GM18951 (cell line): Measurements from ENCODE around the gene CDKL4.
"Not testable (repeated sequence)": the region's sequence is repeated elsewhere in the genome, so short reads cannot be mapped to it uniquely, and the experiment has no call there.

Experiments used
- POLR2A ChIP-seq: IDR thresholded peaks from 4 replicates; pipeline ENCODE4 v1.6.1; 2011; ENCODE audit warnings: mild to moderate bottlenecking; ENCODE audit not compliant: insufficient read length, insufficient read depth; ENCODE audit errors: extremely low read depth
- in situ Hi-C: fragments of 300-500 bp; cut with MboI; formaldehyde crosslinking; loops from one replicate; pipeline ENCODE4 v1.12.0; 2022; ENCODE audit warnings: low sequenced_read_pairs, mixed read lengths, inconsistent platforms; ENCODE audit not compliant: unreplicated experiment

The CDKL4 gene

GRCh38 chr2:39139511-39140237, 104.1 kb downstream of the CDKL4 start:
- in situ Hi-C loops: no loop called here
- no peak for TF ChIP-seq POLR2A

GRCh38 chr2:39138837-39139211, 104.9 kb downstream of the CDKL4 start:
- no peak for TF ChIP-seq POLR2A
- in situ Hi-C loops: no loop called here

GRCh38 chr2:39138187-39138836, 105.5 kb downstream of the CDKL4 start:
- in situ Hi-C loops: not testable (repeated sequence)

- no peak for TF ChIP-seq POLR2A
- in situ Hi-C loops: no loop called here
These were observed 107.0 kb downstream of the CDKL4 start for GRCh38 chr2:39136799-39137198.

GRCh38 chr2:39135690-39136259, 108.0 kb downstream of the CDKL4 start:
- in situ Hi-C loops: no loop called here
- TF ChIP-seq POLR2A: no peak

GRCh38 chr2:39133215-39133851, 110.4 kb downstream of the CDKL4 start:
- in situ Hi-C loops: no loop called here
- no peak for TF ChIP-seq POLR2A

GRCh38 chr2:39128919-39129391, 114.8 kb downstream of the CDKL4 start:
- TF ChIP-seq POLR2A: no peak
- in situ Hi-C loops: no loop called here

- in situ Hi-C loops: no loop called here
These were observed 115.8 kb downstream of the CDKL4 start for GRCh38 chr2:39127973-39128372.

More at GRCh38 chr2:39127973-39128372, 115.8 kb downstream of the CDKL4 start:
- no peak for TF ChIP-seq POLR2A
